ENCODE data around the gene PDP2.

The PDP2 gene

DNA sequence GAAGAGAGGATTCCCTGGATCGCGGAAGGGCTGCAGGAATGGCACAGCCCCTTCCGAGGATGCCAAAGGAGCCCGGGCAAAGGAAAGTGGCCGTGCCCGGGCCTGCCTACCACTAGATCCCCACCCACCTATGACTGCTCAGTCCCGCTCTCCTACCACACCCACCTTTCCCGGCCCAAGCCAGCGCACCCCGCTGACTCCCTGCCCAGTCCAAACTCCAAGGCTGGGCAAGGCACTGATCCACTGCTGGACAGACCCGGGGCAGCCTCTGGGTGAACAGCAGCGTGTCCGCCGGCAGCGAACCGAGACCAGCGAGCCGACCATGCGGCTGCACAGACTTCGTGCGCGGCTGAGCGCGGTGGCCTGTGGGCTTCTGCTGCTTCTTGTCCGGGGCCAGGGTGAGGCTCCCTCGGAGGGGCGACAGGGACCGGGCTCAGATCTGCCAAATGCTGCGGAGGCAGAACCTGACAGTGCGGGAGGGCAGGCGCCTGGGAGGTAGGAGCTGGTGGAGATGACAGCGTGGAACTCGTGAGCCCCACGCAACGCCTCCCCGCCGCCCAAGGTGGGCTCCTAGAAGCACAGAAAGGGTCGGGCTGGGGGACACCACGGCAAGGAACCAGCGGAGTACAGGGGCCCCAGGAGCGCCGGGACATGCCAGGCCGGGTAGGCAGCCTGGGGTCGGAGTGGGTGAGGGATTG lies 55.1 kb downstream of the PDP2 start, which contains the start of gene CES2:
Gene CES2 (plus strand): TSS at position 203 of the 698 bp plus-strand sequence. CDS start 120 bp downstream, at position 323.
- TF ChIP-seq, protein P1, sequence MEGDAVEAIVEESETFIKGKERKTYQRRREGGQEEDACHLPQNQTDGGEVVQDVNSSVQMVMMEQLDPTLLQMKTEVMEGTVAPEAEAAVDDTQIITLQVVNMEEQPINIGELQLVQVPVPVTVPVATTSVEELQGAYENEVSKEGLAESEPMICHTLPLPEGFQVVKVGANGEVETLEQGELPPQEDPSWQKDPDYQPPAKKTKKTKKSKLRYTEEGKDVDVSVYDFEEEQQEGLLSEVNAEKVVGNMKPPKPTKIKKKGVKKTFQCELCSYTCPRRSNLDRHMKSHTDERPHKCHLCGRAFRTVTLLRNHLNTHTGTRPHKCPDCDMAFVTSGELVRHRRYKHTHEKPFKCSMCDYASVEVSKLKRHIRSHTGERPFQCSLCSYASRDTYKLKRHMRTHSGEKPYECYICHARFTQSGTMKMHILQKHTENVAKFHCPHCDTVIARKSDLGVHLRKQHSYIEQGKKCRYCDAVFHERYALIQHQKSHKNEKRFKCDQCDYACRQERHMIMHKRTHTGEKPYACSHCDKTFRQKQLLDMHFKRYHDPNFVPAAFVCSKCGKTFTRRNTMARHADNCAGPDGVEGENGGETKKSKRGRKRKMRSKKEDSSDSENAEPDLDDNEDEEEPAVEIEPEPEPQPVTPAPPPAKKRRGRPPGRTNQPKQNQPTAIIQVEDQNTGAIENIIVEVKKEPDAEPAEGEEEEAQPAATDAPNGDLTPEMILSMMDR (IDR thresholded peaks at IDR 0.05; ENCODE audit: control insufficient read depth, insufficient read depth, low read depth, low read length, missing control alignments) = no peak
- peak; percentile 14 for DNase-seq (ENCODE audit: low read depth)
- H3K4me3 ChIP-seq (ENCODE audit: control insufficient read depth, low read depth, low read length) = peak within 1 kb of the TSS; percentile 84

DNA sequence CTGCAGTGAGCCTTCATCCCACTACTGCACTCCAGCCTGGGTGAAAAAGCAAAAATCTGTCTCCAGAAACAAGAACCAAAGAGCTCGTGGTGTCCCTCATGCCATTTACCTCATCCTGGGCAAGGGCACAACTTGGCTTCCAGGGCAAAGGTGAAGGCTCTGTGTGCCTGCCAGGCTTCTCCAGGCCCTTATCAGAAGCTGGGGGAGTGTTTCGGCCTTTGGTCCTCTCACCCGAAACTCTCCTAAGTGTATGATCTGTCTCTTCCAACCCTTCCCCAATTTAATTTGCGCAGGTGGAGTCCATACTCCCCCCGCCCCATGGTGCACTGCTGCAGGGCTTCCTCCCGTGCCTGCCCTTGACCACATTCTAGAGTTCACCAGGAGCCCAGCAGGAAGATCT lies 56.1 kb downstream of the PDP2 start:
- 0 out of 2 replicates have a peak overlapping the region, but pooled peaks have one; percentile 84 for H3K4me3 ChIP-seq (ENCODE audit: control insufficient read depth, low read depth, low read length)
- no peak for DNase-seq (ENCODE audit: low read depth)
- TF ChIP-seq, protein P1 (IDR thresholded peaks at IDR 0.05; ENCODE audit: control insufficient read depth, insufficient read depth, low read depth, low read length, missing control alignments) = no peak

DNA sequence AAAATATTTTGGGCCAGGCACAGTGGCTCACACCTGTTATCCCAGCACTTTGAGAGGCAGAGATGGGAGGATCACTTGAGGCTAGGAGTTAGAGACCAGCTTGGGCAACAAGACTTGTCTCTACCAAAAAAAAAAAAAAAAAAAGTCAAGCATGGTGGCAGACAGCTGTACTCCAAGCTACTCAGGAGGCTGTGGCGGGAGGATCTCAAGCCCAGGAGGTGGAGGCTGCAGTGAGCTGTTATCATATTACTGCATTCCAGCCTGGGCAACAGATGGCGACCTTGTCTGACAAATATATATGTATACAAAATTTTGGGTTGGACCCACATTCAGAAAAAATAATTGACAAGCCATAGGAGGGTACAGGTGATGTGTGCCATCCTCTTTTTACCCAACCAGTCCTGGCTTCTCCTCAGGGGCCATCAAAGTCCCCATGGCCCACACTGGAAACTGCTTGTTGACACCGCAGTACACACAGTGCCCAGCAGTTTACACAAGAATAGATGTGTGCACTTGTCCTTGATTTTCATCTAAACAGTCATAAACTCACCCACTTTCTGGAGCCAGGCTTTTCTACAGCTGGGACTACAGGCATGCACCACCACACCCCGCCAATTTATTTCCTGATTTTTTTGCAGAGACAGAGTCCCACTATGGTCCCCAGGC lies 56.7 kb downstream of the PDP2 start:
- TF ChIP-seq, protein P1 (IDR thresholded peaks at IDR 0.05; ENCODE audit: control insufficient read depth, insufficient read depth, low read depth, low read length, missing control alignments) = no peak
- DNase-seq (ENCODE audit: low read depth) = no peak
- H3K4me3 ChIP-seq (ENCODE audit: control insufficient read depth, low read depth, low read length) = no peak overlapping the region

DNA sequence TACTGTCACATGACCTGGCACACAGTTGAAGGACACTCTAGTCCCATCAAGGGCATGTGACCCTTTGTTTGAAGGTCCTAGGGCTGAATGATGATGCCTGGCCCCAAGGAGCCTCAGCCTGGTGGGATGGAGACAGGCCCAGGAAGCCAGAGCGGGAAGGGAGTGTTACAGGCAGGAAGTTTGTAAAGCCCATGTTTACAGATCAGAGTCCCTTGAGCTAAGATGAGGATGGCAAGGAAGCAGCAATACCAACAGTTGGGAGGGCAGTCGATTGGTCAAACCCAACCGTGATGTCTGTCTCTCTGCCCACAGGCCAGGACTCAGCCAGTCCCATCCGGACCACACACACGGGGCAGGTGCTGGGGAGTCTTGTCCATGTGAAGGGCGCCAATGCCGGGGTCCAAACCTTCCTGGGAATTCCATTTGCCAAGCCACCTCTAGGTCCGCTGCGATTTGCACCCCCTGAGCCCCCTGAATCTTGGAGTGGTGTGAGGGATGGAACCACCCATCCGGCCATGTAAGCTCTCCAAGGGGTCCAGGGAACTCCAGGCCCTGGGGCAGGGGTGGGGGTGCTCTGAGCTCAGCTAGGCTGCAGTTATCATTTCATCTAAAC lies 57.5 kb downstream of the PDP2 start:
- H3K4me3 ChIP-seq (ENCODE audit: control insufficient read depth, low read depth, low read length) = no peak overlapping the region
- TF ChIP-seq, protein P1 (IDR thresholded peaks at IDR 0.05; ENCODE audit: control insufficient read depth, insufficient read depth, low read depth, low read length, missing control alignments) = no peak
- no peak for DNase-seq (ENCODE audit: low read depth)

DNA sequence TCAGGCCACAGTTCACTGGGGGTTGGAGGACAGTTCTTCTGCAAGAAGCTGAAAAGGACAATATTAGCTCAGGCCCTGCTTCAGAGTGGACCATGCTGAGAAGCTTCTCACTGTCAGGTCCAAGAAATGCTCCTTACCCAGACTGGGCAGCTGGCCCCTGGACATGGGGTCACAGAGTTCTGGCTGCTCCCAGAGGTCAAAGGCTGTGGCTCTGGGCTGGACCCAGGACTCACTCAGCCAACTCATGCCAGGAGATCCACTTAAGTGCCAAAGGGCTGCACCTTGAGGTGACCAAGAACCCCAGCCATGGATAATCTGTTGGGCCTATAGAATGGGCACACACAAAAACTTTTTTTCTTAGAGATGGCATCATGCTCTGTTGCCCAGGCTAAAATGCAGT lies 59.1 kb downstream of the PDP2 start:
- DNase-seq (ENCODE audit: low read depth) = no peak
- no peak overlapping the region for H3K4me3 ChIP-seq (ENCODE audit: control insufficient read depth, low read depth, low read length)
- TF ChIP-seq, protein P1 (IDR thresholded peaks at IDR 0.05; ENCODE audit: control insufficient read depth, insufficient read depth, low read depth, low read length, missing control alignments) = no peak

DNA sequence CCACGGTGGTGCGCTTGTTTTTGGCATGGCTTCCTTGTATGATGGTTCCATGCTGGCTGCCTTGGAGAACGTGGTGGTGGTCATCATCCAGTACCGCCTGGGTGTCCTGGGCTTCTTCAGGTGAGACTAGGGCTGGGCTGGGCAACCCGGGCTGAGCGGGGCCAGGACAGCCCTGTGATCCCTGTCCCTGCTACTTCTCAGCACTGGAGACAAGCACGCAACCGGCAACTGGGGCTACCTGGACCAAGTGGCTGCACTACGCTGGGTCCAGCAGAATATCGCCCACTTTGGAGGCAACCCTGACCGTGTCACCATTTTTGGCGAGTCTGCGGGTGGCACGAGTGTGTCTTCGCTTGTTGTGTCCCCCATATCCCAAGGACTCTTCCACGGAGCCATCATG lies 59.9 kb downstream of the PDP2 start:
- TF ChIP-seq, protein P1 (IDR thresholded peaks at IDR 0.05; ENCODE audit: control insufficient read depth, insufficient read depth, low read depth, low read length, missing control alignments) = no peak
- no peak for DNase-seq (ENCODE audit: low read depth)
- H3K4me3 ChIP-seq (ENCODE audit: control insufficient read depth, low read depth, low read length) = no peak overlapping the region

Measured in AG09309 (cell line).